ENCODE measurements around the gene RLN3. TPM values are rescaled to one million over a fixed set of nuclear protein-coding genes. Genes with fewer than 3 reads are reported as not detected.

Gene RLN3
- total RNA-seq, 1 experiment from 2014 or later: not detected

DNA sequence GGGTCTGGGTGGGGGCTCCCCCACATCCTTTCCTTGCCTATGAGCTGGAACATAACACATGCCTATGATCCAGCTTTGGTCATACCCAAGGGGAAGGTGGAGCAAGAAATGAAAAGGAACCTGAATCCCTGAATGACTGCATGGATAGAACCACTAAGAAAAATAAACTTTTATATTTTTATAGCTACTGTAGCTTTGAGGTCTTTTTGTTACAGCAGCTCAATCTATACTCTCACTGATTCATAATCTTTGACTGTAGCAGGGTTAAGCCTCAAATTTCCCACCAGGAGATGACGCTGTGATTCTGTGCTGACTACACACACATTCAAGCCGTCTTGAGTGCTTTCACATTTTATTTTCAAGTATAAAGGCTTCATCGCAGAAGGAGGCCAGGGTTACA, 25.1 kb downstream of the RLN3 start:
- Mint-ChIP-seq H3K36me3 (ENCODE audit: insufficient read depth, unreplicated experiment) (peaks cover 28% of the 10 kb centered on the region), H3K4me3 (ENCODE audit: low read depth, unreplicated experiment) (no peak overlapping the region), H3K27me3 (ENCODE audit: unreplicated experiment) (no peaks in the 10 kb centered on the region), H3K9me3 (ENCODE audit: low read depth, unreplicated experiment) (no peaks in the 10 kb centered on the region), H3K27ac (ENCODE audit: unreplicated experiment) (no peak overlapping the region), H3K4me1 (ENCODE audit: low read depth, unreplicated experiment) (no peaks in the 10 kb centered on the region)
- intact Hi-C loops (cut with micrococcal nuclease; ENCODE audit: unreplicated experiment): no loop called here
- TF ChIP-seq, protein P1, sequence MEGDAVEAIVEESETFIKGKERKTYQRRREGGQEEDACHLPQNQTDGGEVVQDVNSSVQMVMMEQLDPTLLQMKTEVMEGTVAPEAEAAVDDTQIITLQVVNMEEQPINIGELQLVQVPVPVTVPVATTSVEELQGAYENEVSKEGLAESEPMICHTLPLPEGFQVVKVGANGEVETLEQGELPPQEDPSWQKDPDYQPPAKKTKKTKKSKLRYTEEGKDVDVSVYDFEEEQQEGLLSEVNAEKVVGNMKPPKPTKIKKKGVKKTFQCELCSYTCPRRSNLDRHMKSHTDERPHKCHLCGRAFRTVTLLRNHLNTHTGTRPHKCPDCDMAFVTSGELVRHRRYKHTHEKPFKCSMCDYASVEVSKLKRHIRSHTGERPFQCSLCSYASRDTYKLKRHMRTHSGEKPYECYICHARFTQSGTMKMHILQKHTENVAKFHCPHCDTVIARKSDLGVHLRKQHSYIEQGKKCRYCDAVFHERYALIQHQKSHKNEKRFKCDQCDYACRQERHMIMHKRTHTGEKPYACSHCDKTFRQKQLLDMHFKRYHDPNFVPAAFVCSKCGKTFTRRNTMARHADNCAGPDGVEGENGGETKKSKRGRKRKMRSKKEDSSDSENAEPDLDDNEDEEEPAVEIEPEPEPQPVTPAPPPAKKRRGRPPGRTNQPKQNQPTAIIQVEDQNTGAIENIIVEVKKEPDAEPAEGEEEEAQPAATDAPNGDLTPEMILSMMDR (IDR thresholded peaks at IDR 0.05; ENCODE audit: unreplicated experiment): no peak
- DNase-seq: no peak
- CTCF ChIA-PET: interaction anchor here (0.6 kb wide), 1 partner anchor 395 kb away, joined by 4 read pairs; no protein-coding TSS in a partner anchor
- no TSS peak for BruUV-seq (replicated peaks)

DNA sequence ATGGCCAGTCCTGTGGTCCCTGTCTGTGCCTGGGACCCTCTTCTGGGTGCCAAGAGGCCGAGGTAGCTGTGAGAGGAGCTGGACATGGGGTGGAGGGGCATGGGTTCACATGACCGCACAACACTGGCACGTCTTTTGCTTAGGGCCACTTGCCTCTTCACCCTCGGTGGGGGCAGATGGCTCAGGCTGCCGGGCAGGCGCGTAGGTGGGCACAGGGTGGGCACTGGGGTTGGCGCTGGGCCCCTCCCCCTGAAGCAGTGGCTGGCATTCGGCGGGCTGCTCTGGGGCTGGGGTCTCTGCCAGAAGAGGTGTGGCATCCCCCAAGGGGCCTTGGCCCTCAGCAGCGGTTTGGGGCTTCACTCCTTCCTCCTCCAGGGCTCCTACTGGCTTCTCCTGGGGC, 25.6 kb downstream of the RLN3 start:
- CTCF ChIA-PET: interaction anchor here (0.6 kb wide), 1 partner anchor 394 kb away, joined by 4 read pairs; no protein-coding TSS in a partner anchor
- Mint-ChIP-seq H3K4me3 (ENCODE audit: low read depth, unreplicated experiment) (no peak overlapping the region), H3K36me3 (ENCODE audit: insufficient read depth, unreplicated experiment) (peaks cover 28% of the 10 kb centered on the region), H3K27ac (ENCODE audit: unreplicated experiment) (no peak overlapping the region), H3K27me3 (ENCODE audit: unreplicated experiment) (no peaks in the 10 kb centered on the region), H3K4me1 (ENCODE audit: low read depth, unreplicated experiment) (no peaks in the 10 kb centered on the region), H3K9me3 (ENCODE audit: low read depth, unreplicated experiment) (no peaks in the 10 kb centered on the region)
- DNase-seq: no peak
- TSS peak; percentile 92 for BruUV-seq (replicated peaks)
- TF ChIP-seq, protein P1 (IDR thresholded peaks at IDR 0.05; ENCODE audit: unreplicated experiment): no peak
- intact Hi-C loops (cut with micrococcal nuclease; ENCODE audit: unreplicated experiment): no loop called here

DNA sequence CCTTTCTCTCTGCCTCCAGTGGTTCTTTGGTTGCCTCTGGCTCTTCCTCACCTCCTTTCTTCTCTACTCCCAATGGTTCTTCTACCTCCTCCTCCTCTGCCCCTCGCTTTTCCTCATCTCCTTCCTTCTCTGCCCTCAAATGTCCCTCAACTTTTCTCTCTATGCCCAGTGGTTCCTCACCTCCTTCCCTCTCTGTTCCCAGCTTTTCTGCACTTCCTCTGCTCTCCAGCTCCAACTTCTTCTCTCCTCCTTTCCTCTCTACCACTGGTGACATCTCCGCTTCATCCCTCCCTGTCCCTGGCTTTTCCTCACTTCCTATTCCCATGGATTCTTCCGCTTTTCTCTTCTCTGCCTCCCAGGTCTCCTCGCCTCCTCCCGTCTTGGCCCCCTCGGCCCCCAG, 26.2 kb downstream of the RLN3 start:
- Mint-ChIP-seq H3K9me3 (ENCODE audit: low read depth, unreplicated experiment) (no peaks in the 10 kb centered on the region), H3K4me3 (ENCODE audit: low read depth, unreplicated experiment) (no peak overlapping the region), H3K27ac (ENCODE audit: unreplicated experiment) (no peak overlapping the region), H3K27me3 (ENCODE audit: unreplicated experiment) (no peaks in the 10 kb centered on the region), H3K36me3 (ENCODE audit: insufficient read depth, unreplicated experiment) (peaks cover 28% of the 10 kb centered on the region), H3K4me1 (ENCODE audit: low read depth, unreplicated experiment) (no peaks in the 10 kb centered on the region)
- CTCF ChIA-PET: no interaction called here
- DNase-seq: no peak
- intact Hi-C loops (cut with micrococcal nuclease; ENCODE audit: unreplicated experiment): no loop called here
- TF ChIP-seq, protein P1 (IDR thresholded peaks at IDR 0.05; ENCODE audit: unreplicated experiment): no peak
- no TSS peak for BruUV-seq (replicated peaks)

DNA sequence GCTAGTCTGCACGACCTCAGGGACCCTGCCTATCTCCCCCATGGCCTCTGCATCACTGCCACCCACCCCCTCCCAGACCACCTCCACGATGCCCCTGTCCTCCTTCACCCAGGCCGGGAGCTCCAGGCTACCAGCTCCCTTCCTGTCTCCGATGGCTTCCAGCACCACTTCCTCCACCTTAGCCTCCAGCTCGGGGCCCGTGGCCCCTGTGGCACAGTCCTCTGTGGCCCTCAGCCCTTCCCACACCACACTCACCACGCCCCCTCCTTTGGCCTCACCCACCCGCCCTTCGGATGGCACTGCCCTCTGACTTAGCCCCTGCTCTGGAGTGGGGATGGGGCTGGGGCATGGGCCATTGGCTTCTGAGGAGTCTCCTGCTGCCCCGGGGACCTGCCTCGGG, 26.8 kb downstream of the RLN3 start:
- CTCF ChIA-PET: no interaction called here
- TF ChIP-seq, protein P1 (IDR thresholded peaks at IDR 0.05; ENCODE audit: unreplicated experiment): no peak
- no peak for DNase-seq
- Mint-ChIP-seq H3K36me3 (ENCODE audit: insufficient read depth, unreplicated experiment) (peaks cover 28% of the 10 kb centered on the region), H3K27ac (ENCODE audit: unreplicated experiment) (no peak overlapping the region), H3K4me3 (ENCODE audit: low read depth, unreplicated experiment) (no peak overlapping the region), H3K27me3 (ENCODE audit: unreplicated experiment) (no peaks in the 10 kb centered on the region), H3K9me3 (ENCODE audit: low read depth, unreplicated experiment) (no peaks in the 10 kb centered on the region), H3K4me1 (ENCODE audit: low read depth, unreplicated experiment) (no peaks in the 10 kb centered on the region)
- BruUV-seq (replicated peaks): no TSS peak
- intact Hi-C loops (cut with micrococcal nuclease; ENCODE audit: unreplicated experiment): no loop called here

All from Calu3 (cell line).